HEK293 (cell line): ENCODE results near the gene CEP63.

Experiments
- CTCF ChIA-PET: fragments of 350-600 bp; formaldehyde crosslinking; extraction: SDS; loops from one replicate; lab custom pipeline; 2021; ENCODE audit warnings: antibody characterized with exemption; lab: Yijun Ruan, JAX
- POLR2A ChIA-PET: fragments of 300-600 bp; formaldehyde crosslinking; extraction: SDS; loops from one replicate; lab custom pipeline; 2020; ENCODE audit warnings: antibody characterized with exemption, inconsistent platforms; lab: Yijun Ruan, JAX
- H3K27ac ChIP-seq: fragments of 200-500 bp; sonication (Bioruptor generic); 2 replicates; pipeline ENCODE4 v1.5.1; 2014; ENCODE audit warnings: low read depth, low read length, control low read depth, inconsistent platforms; ENCODE audit errors: extremely low read depth
- H3K36me3 ChIP-seq, 2 experiments: fragments of 200-500 bp in 1 of 2; sonication (Bioruptor generic) in 1 of 2; 1 replicate in 1 of 2; 2 replicates in 1 of 2; pipeline ENCODE4 v1.5.1; 2014 to 2017; ENCODE audit warnings: inconsistent platforms in 2 of 2, low read length in 2 of 2; ENCODE audit not compliant: control insufficient read depth in 2 of 2, insufficient read depth in 1 of 2
- H3K4me1 ChIP-seq: fragments of 200-500 bp; sonication (Bioruptor generic); 2 replicates; pipeline ENCODE4 v1.5.1; 2014; ENCODE audit warnings: mild to moderate bottlenecking, low read length, inconsistent platforms; ENCODE audit not compliant: control insufficient read depth, insufficient read depth
- H3K4me3 ChIP-seq: 2 replicates; pipeline ENCODE4 v1.5.1; 2011; ENCODE audit warnings: low read depth, mild to moderate bottlenecking, control low read depth, low read length, moderate library complexity
- H3K9me3 ChIP-seq: fragments of 200-500 bp; sonication (Bioruptor generic); 2 replicates; pipeline ENCODE4 v1.5.1; 2014; ENCODE audit warnings: low read depth, low read length, inconsistent platforms; ENCODE audit not compliant: control insufficient read depth, insufficient read depth
- CTCF ChIP-seq: fragments of 450-650 bp; formaldehyde crosslinking; IDR thresholded peaks from 2 replicates; pipeline ENCODE4 v1.5.1; 2016; ENCODE audit warnings: missing biosample characterization, missing genetic modification characterization
- GLIS2 ChIP-seq: fragments of 450-650 bp; formaldehyde crosslinking; IDR thresholded peaks from 2 replicates; pipeline ENCODE4 v1.5.1; 2016; ENCODE audit warnings: missing biosample characterization, missing genetic modification characterization
- KLF16 ChIP-seq: fragments of 450-650 bp; formaldehyde crosslinking; IDR thresholded peaks from 2 replicates; pipeline ENCODE4 v1.5.1; 2017; ENCODE audit warnings: missing biosample characterization, missing genetic modification characterization
- PRDM2 ChIP-seq: fragments of 450-650 bp; formaldehyde crosslinking; IDR thresholded peaks from 2 replicates; pipeline ENCODE4 v1.5.1; 2016; ENCODE audit warnings: missing biosample characterization, missing genetic modification characterization, borderline replicate concordance
- ZBTB17 ChIP-seq: fragments of 450-650 bp; formaldehyde crosslinking; IDR thresholded peaks from 2 replicates; pipeline ENCODE4 v1.5.1; 2016; ENCODE audit warnings: missing biosample characterization, missing genetic modification characterization
- ZEB2 ChIP-seq: fragments of 450-650 bp; formaldehyde crosslinking; IDR thresholded peaks from 2 replicates; pipeline ENCODE4 v1.5.1; 2016; ENCODE audit warnings: missing biosample characterization, missing genetic modification characterization
- ZNF114 ChIP-seq: fragments of 450-650 bp; formaldehyde crosslinking; IDR thresholded peaks from 2 replicates; pipeline ENCODE4 v1.5.0; 2017; ENCODE audit warnings: missing biosample characterization, missing genetic modification characterization
- ZNF121 ChIP-seq: fragments of 450-650 bp; formaldehyde crosslinking; IDR thresholded peaks from 2 replicates; pipeline ENCODE4 v1.5.1; 2016; ENCODE audit warnings: missing biosample characterization, missing genetic modification characterization
- ZNF148 ChIP-seq: fragments of 450-650 bp; formaldehyde crosslinking; IDR thresholded peaks from 2 replicates; pipeline ENCODE4 v1.5.0; 2017; ENCODE audit warnings: missing biosample characterization, missing genetic modification characterization, borderline replicate concordance
- ZNF18 ChIP-seq: fragments of 450-650 bp; formaldehyde crosslinking; IDR thresholded peaks from 2 replicates; pipeline ENCODE4 v1.5.1; 2016; ENCODE audit warnings: missing biosample characterization, missing genetic modification characterization
- ZNF184 ChIP-seq: fragments of 450-650 bp; IDR thresholded peaks from 2 replicates; pipeline ENCODE4 v1.5.1; 2018; ENCODE audit warnings: missing biosample characterization, mild to moderate bottlenecking, missing genetic modification characterization
- ZNF214 ChIP-seq: fragments of 450-650 bp; formaldehyde crosslinking; IDR thresholded peaks from 2 replicates; pipeline ENCODE4 v1.5.1; 2017; ENCODE audit warnings: missing biosample characterization, mild to moderate bottlenecking, missing genetic modification characterization, borderline replicate concordance
- ZNF280C ChIP-seq: fragments of 450-650 bp; formaldehyde crosslinking; IDR thresholded peaks from 2 replicates; pipeline ENCODE4 v1.5.1; 2016; ENCODE audit warnings: missing biosample characterization, missing genetic modification characterization
- ZNF549 ChIP-seq: fragments of 450-650 bp; IDR thresholded peaks from 2 replicates; pipeline ENCODE4 v1.5.1; 2018; ENCODE audit warnings: missing biosample characterization, missing genetic modification characterization, mild to moderate bottlenecking, inconsistent platforms, moderate library complexity
- ZNF560 ChIP-seq: fragments of 450-650 bp; formaldehyde crosslinking; IDR thresholded peaks from 2 replicates; pipeline ENCODE4 v1.5.1; 2017; ENCODE audit warnings: missing biosample characterization, missing genetic modification characterization, borderline replicate concordance

The CEP63 gene

GRCh38 chr3:134527037-134527436 is 41.2 kb downstream of the CEP63 start:
- H3K36me3 ChIP-seq = no peaks in the 10 kb centered on the region
- CTCF ChIA-PET = interaction anchor here (0.6 to 0.7 kb wide), 2 partner anchors 8 to 42 kb away, joined by 3 read pairs; no protein-coding TSS in a partner anchor
- H3K9me3 ChIP-seq = no peaks in the 10 kb centered on the region
- POLR2A ChIA-PET = no interaction called here
- H3K4me1 ChIP-seq = no peaks in the 10 kb centered on the region
- TF ChIP-seq ZNF114 (tag by site-specific recombination) = no peak
- TF ChIP-seq ZNF18 = no peak
- TF ChIP-seq GLIS2 (tag by site-specific recombination) = no peak
- no peak for TF ChIP-seq ZEB2 (tag by site-specific recombination)
- TF ChIP-seq CTCF = no peak
- TF ChIP-seq ZNF121 (tag by site-specific recombination) = no peak
- TF ChIP-seq ZNF560 = no peak
- TF ChIP-seq ZBTB17 (tag by site-specific recombination) = no peak
- no peak for TF ChIP-seq ZNF148 (tag by site-specific recombination)
- TF ChIP-seq PRDM2 (tag by site-specific recombination) = no peak
- no peak for TF ChIP-seq ZNF549 (tag by site-specific recombination)
- TF ChIP-seq ZNF184 = no peak
- TF ChIP-seq ZNF214 (tag by site-specific recombination) = no peak
- TF ChIP-seq ZNF280C (tag by site-specific recombination) = no peak
- no peak for TF ChIP-seq KLF16 (tag by site-specific recombination)
- H3K4me3 ChIP-seq = no peak overlapping the region
- H3K27ac ChIP-seq = no peak overlapping the region
